IPS DF 6.9 (cell line): ENCODE measurements around the gene CATSPERZ.

ENCODE experiments used
- DNase-seq: peaks from one replicate; pipeline ENCODE4 v3.0.0-alpha.2; 2013; ENCODE audit warnings: low read depth, low spot score
- H3K27ac ChIP-seq: one replicate; pipeline ENCODE4 v1.5.1; 2013; ENCODE audit warnings: low read length, control low read depth
- H3K27me3 ChIP-seq: 2 replicates; pipeline ENCODE4 v1.6.1; 2013; ENCODE audit warnings: mild to moderate bottlenecking, low read length; ENCODE audit not compliant: control insufficient read depth, insufficient read depth
- H3K36me3 ChIP-seq: 2 replicates; pipeline ENCODE4 v1.6.1; 2013; ENCODE audit warnings: low read length; ENCODE audit not compliant: control insufficient read depth, insufficient read depth
- H3K4me1 ChIP-seq: 2 replicates; pipeline ENCODE4 v1.6.1; 2013; ENCODE audit warnings: low read length; ENCODE audit not compliant: control insufficient read depth, insufficient read depth
- H3K4me3 ChIP-seq: 2 replicates; pipeline ENCODE4 v1.5.1; 2013; ENCODE audit warnings: mild to moderate bottlenecking, low read length
- H3K9me3 ChIP-seq: 2 replicates; pipeline ENCODE4 v1.6.1; 2013; ENCODE audit warnings: low read length, inconsistent platforms; ENCODE audit not compliant: control insufficient read depth, insufficient read depth
- WGBS: extraction: QIAGEN DNeasy Blood & Tissue Kit; methylation state at CpG from one replicate; pipeline ENCODE4 v1.1.7; 2013; ENCODE audit warnings: mixed read lengths, missing lambda C conversion rate; ENCODE audit not compliant: insufficient read length, insufficient coverage; 5-methylcytosine and 5-hydroxymethylcytosine counted together

The CATSPERZ gene

DNA sequence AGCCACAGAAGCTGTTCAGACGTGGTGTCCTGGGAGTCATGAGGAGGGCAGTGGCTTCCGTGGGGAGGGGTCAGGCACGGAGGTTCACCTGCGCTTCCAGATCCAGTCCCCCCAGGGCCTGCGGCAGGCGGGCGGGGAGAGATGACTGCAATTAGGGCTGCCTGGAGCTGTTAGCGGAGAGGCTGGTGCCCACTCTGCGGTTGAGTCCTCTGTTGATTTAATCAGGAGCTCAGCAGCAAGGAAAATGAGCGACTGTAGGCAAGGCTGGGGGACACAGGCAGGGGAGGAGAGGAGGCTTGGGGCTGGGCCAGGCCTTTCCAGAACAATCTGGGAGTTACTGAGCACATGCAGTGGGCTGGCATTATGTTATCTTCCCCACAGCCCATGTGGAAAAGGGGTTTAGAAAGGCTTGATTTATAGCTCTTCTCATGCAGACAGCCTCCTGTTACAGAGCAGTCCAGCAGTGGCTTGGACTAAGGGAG is 35.7 kb upstream of the CATSPERZ start:
- no peaks in the 10 kb centered on the region for H3K9me3 ChIP-seq
- DNase-seq, result no peak
- H3K4me1 ChIP-seq, result 0 out of 2 replicates have a peak, but pooled peaks cover 1% of the 10 kb centered on the region
- H3K4me3 ChIP-seq, result no peak overlapping the region
- WGBS, result no CpG with 5 or more reads among the region's 10 CpGs
- no peak overlapping the region for H3K27ac ChIP-seq
- no peaks in the 10 kb centered on the region for H3K27me3 ChIP-seq
- peaks cover 49% of the 10 kb centered on the region for H3K36me3 ChIP-seq

- no CpG with 5 or more reads among the region's 35 CpGs for WGBS
- DNase-seq, result no peak
- H3K27me3 ChIP-seq, result no peaks in the 10 kb centered on the region
- peaks cover 40% of the 10 kb centered on the region for H3K36me3 ChIP-seq
- H3K4me3 ChIP-seq, result no peak overlapping the region
- H3K27ac ChIP-seq, result no peak overlapping the region
- H3K9me3 ChIP-seq, result no peaks in the 10 kb centered on the region
- H3K4me1 ChIP-seq, result 0 out of 2 replicates have a peak, but pooled peaks cover 1% of the 10 kb centered on the region
These were observed 34.7 kb upstream of the CATSPERZ start for GRCh38 chr11:64265176-64266160.

GRCh38 chr11:64266339-64266738 is 33.8 kb upstream of the CATSPERZ start:
- no peaks in the 10 kb centered on the region for H3K9me3 ChIP-seq
- no peak for DNase-seq
- no peaks in the 10 kb centered on the region for H3K27me3 ChIP-seq
- 0 out of 2 replicates have a peak, but pooled peaks cover 1% of the 10 kb centered on the region for H3K4me1 ChIP-seq
- H3K27ac ChIP-seq, result no peak overlapping the region
- H3K4me3 ChIP-seq, result no peak overlapping the region
- peaks cover 37% of the 10 kb centered on the region for H3K36me3 ChIP-seq
- WGBS, result no CpG with 5 or more reads among the region's 15 CpGs

DNA sequence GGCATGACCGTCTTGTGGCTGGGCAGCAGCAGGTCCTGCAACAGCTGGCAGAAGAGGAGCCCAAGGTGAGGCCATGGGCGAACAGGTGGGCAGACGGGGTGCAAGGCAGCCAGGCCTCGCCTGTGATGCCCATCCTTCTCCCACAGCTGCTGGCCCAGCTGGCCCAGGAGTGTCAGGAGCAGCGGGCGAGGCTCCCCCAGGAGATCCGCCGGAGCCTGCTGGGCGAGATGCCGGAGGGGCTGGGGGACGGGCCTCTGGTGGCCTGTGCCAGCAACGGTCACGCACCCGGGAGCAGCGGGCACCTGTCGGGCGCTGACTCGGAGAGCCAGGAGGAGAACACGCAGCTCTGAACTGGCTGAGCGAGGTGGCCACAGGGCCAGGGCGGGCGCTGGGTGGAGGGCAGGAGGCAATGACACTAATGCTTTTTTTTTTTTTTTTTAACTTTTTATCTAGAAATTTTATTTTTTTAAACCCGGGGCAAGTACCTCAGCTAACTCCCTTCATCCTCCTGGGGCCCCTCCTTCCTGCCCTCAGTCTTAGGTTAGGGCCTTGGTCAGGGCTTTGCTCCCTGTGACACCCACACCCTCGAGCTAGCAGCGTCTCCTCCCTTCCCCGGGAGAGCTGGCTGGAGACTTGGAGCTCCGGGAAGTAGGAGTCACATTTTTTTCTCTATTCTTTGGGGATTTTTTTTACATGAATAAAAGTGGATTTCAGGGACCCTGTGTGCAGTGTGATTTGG is 32.8 kb upstream of the CATSPERZ start:
- no peak for DNase-seq
- H3K27ac ChIP-seq, result no peak overlapping the region

DNA sequence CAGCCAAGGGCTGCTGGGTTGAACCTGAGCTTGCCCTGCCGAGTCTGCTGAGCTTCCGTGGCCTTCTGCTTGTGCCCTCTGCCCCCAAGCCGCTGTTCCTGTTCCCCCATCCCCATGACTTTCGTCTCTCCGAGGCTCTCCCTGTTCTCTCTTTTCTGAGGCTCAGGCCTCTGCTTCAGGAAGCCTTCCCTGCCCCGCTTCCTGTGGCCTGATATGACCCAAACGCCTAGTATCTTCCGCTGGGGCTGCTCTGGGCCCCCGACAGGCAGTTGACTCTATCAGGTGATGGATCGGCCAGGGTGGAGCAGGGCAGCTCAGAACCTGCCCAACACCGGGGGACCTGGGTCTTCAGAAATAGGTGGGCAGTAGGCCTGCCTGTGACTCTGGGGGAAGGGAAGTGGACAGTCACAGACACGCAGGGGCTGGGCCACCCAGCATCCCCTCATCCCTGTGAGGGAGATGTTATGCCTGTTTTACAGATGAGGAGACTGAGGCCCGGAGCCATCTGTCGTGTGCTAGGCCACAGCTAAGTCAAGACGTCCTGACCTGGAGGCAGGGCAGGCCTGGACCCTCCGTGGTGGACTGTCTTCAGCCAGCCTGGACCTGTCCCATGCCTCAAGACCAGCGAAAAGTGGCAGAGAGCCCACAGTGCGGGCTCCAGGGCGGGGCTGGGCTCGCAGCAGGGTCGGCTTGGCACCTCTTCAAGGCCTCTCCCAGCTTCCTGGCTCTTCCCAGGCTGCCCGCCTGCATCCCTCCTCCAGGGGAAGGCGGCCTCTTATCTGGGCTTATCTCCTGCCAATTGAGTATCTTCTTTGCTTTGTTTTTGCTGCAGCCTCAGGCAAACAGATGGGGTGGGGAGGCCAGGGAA is 31.9 kb upstream of the CATSPERZ start:
- peaks cover 27% of the 10 kb centered on the region for H3K36me3 ChIP-seq
- no CpG with 5 or more reads among the region's 23 CpGs for WGBS

More for the DNA sequence above, 32.8 kb upstream of the CATSPERZ start:
- Histone ChIP-seq H3K4me3 (no peak overlapping the region), H3K27me3 (no peaks in the 10 kb centered on the region), H3K36me3 (peaks cover 31% of the 10 kb centered on the region), H3K9me3 (no peaks in the 10 kb centered on the region), H3K4me1 (0 out of 2 replicates have a peak, but pooled peaks cover 1% of the 10 kb centered on the region)
- no CpG with 5 or more reads among the region's 27 CpGs for WGBS

DNA sequence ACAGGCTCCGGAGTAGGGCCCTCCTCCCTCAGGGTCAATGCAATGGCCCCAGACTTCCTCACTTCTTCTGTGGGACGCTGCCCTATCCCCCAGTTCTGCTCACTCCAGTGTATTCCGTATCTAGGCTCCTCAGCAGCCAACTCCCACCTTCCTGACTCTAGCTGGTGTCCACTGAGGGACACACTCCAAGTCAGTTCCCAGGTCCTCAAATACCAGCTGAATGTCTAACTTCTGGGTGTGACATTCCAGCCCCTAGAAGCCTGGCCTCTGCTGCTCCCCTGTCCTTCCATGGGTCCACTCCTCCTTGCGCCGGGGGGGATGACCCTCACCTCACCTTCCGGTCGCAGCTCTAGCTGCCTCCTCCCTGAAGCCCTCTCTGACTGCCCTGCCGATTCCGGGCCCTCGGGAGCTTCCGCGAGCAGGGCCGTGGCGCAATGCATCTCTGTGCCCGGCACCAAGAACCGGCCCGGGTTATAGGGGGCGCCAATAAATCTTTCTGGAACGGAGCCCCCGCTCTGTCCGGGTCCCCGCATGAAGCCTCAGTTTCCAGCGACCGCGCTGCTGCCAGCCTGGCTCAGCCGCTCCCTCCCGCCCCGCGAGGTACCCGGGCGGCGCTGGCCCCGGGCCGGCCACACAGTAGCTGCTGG is 31.1 kb upstream of the CATSPERZ start:
- peak overlapping the region; percentile 54; the same call in 1 of the 2 replicates for H3K4me3 ChIP-seq
- no peaks in the 10 kb centered on the region for H3K4me1 ChIP-seq
- H3K9me3 ChIP-seq, result no peaks in the 10 kb centered on the region
- peaks cover 23% of the 10 kb centered on the region for H3K36me3 ChIP-seq
- DNase-seq, result no peak
- WGBS, result no CpG with 5 or more reads among the region's 34 CpGs
- H3K27ac ChIP-seq, result no peak overlapping the region
- H3K27me3 ChIP-seq, result no peaks in the 10 kb centered on the region

More for the DNA sequence above, 31.9 kb upstream of the CATSPERZ start:
- Histone ChIP-seq H3K4me1 (0 out of 2 replicates have a peak, but pooled peaks cover 1% of the 10 kb centered on the region), H3K27ac (no peak overlapping the region), H3K27me3 (no peaks in the 10 kb centered on the region), H3K9me3 (no peaks in the 10 kb centered on the region), H3K4me3 (no peak overlapping the region; the same call in 1 of the 2 replicates)
- no peak for DNase-seq

DNA sequence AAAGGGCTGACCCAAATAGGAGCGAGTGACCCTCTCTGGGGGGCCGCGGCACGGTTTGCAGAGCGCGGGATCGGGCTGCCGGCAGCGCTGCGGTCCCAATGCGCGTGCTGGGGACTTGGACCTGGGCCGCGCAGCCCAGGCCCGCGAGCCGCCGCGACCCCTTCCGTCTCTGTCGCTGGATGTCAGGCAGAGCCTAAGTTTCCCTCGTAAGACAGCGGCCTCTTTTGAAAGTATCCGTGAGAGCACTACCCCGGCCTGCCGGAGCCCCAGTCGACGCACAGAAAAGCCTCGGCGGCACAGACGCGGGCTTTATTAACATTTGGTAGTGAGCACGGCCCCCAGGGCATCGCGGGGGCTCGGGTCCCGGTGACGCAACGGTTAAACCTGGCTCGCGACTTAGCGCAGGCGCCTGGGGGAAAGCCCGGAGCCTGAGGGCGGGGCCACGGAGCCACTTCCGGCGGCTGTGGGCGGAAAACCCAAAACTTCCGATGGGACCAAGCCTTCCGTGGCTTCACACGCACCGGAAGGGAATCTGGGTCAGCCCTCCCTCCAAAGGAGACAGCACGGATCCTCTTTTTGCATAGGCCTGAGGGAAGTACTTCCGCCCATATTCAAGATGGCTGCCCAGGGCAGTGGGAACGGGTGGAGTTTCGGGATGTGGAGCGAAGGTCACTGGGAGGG is 30.5 kb upstream of the CATSPERZ start:
- H3K27me3 ChIP-seq, result no peaks in the 10 kb centered on the region
- H3K27ac ChIP-seq, result no peak overlapping the region
- DNase-seq, result peak; percentile 99
- H3K9me3 ChIP-seq, result no peaks in the 10 kb centered on the region
- peak overlapping the region; percentile 57; the same call in 1 of the 2 replicates for H3K4me3 ChIP-seq
- no CpG with 5 or more reads among the region's 58 CpGs for WGBS
- peaks cover 20% of the 10 kb centered on the region for H3K36me3 ChIP-seq
- no peaks in the 10 kb centered on the region for H3K4me1 ChIP-seq

DNA sequence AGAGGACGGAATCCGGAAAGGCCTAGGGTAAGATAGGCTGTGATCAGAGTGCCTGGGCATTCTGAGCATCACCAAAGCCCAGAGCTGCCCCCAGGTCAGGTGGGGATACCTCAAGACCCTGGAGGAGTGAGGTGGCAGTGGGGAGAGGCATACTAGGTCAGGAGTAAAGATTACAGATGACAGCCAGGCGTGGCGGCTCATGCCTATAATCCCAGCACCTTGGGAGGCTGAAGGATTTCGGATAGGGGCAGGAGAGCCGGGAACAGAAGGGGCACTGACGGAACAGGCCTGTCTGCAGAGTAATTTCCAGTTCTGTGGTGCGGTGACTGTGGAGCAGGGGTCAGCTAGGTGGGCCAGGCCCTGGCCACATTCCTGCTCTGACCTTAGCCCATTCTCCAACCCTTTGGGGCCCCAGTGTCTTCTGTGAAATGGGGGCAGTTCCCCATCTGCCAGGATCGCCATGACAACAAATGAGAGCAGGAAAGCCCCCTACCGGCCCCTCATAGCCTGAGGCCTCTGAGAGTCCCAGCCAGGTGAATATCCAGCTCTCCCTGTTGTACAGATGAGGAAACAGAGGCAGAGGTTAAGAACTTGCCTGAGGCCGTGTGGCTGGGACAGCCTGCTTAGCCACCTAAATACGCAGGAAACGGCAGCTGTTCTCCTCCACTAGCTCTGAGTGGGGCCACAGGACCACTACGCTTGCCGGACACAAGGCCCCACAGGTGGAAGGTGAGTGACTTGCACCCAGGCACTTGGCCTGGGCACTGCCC is 24.9 kb upstream of the CATSPERZ start:
- Histone ChIP-seq H3K36me3 (0 out of 2 replicates have a peak, but pooled peaks cover 3% of the 10 kb centered on the region), H3K9me3 (no peaks in the 10 kb centered on the region), H3K4me3 (no peak overlapping the region), H3K4me1 (peaks cover 2% of the 10 kb centered on the region), H3K27ac (no peak overlapping the region), H3K27me3 (no peaks in the 10 kb centered on the region)
- DNase-seq, result no peak
- WGBS, result no CpG with 5 or more reads among the region's 15 CpGs
